ENCODE data around the gene FRYL.

DNA sequence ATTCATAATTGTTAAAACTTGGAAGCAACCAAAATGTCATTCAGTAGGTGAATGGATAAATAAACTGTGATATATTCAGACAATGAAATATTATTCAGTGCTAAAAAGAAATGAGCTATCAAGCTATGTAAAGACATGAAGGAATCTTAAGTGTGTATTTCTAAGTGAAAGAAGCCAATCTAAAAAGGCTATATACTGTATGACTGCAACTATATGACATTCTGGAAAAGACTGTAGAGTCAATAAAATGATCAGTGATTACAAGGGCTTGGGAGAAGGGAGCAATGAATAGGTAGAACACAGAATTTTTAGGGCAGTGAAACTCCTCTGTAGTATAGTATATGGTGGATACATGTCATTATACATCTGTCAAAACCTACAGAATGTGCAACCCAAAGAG is 139.9 kb downstream of the FRYL start:
- TF ChIP-seq, protein P1, sequence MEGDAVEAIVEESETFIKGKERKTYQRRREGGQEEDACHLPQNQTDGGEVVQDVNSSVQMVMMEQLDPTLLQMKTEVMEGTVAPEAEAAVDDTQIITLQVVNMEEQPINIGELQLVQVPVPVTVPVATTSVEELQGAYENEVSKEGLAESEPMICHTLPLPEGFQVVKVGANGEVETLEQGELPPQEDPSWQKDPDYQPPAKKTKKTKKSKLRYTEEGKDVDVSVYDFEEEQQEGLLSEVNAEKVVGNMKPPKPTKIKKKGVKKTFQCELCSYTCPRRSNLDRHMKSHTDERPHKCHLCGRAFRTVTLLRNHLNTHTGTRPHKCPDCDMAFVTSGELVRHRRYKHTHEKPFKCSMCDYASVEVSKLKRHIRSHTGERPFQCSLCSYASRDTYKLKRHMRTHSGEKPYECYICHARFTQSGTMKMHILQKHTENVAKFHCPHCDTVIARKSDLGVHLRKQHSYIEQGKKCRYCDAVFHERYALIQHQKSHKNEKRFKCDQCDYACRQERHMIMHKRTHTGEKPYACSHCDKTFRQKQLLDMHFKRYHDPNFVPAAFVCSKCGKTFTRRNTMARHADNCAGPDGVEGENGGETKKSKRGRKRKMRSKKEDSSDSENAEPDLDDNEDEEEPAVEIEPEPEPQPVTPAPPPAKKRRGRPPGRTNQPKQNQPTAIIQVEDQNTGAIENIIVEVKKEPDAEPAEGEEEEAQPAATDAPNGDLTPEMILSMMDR (conservative IDR thresholded peaks at IDR 0.05; ENCODE audit: low read length): no peak
- no peak for TF ChIP-seq EZH2phosphoT487 (IDR thresholded peaks at IDR 0.05; ENCODE audit: borderline replicate concordance)

Data from Loucy (cell line).